RWPE2 (cell line): Measurements from ENCODE around the gene CEP95.
"Not testable (repeated sequence)": the region's sequence is repeated elsewhere in the genome, so short reads cannot be mapped to it uniquely, and the experiment has no call there.

ENCODE experiments used
- ATAC-seq: fragments of 200-7000 bp; cut with Tn5 transposase; 3 replicates; pipeline ENCODE4 v1.9.1; 2021; ENCODE audit warnings: low read depth
- DNase-seq: peaks from one replicate; pipeline ENCODE4 v3.0.0-alpha.2; 2020; ENCODE audit warnings: low spot score
- H3K27ac ChIP-seq: fragments of 450-650 bp; 2 replicates; pipeline ENCODE4 v1.5.1; 2017; ENCODE audit warnings: mild to moderate bottlenecking; ENCODE audit not compliant: poor library complexity, severe bottlenecking
- H3K27me3 ChIP-seq: fragments of 250-450 bp; sonication (Bioruptor Pico); 2 replicates; pipeline ENCODE4 v1.5.1; 2021; ENCODE audit warnings: mild to moderate bottlenecking, moderate library complexity; ENCODE audit not compliant: insufficient read depth, poor library complexity, severe bottlenecking
- H3K36me3 ChIP-seq: fragments of 250-450 bp; sonication (Bioruptor Pico); 2 replicates; pipeline ENCODE4 v1.5.1; 2020; ENCODE audit warnings: low read depth, mild to moderate bottlenecking, moderate library complexity
- H3K4me1 ChIP-seq: fragments of 250-450 bp; sonication (Bioruptor Pico); 2 replicates; pipeline ENCODE4 v1.5.1; 2021; ENCODE audit warnings: mild to moderate bottlenecking, moderate library complexity; ENCODE audit not compliant: insufficient read depth, poor library complexity, severe bottlenecking
- H3K4me3 ChIP-seq: fragments of 250-450 bp; sonication (Bioruptor Pico); 2 replicates; pipeline ENCODE4 v1.5.1; 2021; ENCODE audit warnings: mild to moderate bottlenecking, moderate library complexity; ENCODE audit not compliant: severe bottlenecking
- H3K9me3 ChIP-seq: fragments of 250-450 bp; sonication (Bioruptor Pico); 2 replicates; pipeline ENCODE4 v1.5.1; 2021; ENCODE audit warnings: mild to moderate bottlenecking, moderate library complexity; ENCODE audit not compliant: severe bottlenecking
- CTCF ChIP-seq: fragments of 450-650 bp; IDR thresholded peaks from one replicate; pipeline ENCODE4 v1.5.1; 2017; ENCODE audit warnings: mild to moderate bottlenecking, moderate library complexity; ENCODE audit not compliant: poor library complexity, severe bottlenecking

Gene CEP95

GRCh38 chr17:64506576-64507412 is at the start of gene CEP95:
Gene CEP95 (plus strand): TSS chr17:64506977. CDS start chr17:64507098, 121 bp downstream.
- peaks cover 82% of the 10 kb centered on the region for H3K36me3 ChIP-seq
- peak; percentile 98 for DNase-seq

GRCh38 chr17:64457156-64457555 is 49.6 kb upstream of the CEP95 start:
- Histone ChIP-seq H3K36me3 (no peaks in the 10 kb centered on the region), H3K27ac (no peak overlapping the region), H3K4me3 (no peak overlapping the region), H3K4me1 (no peaks in the 10 kb centered on the region), H3K9me3 (no peaks in the 10 kb centered on the region), H3K27me3 (no peaks in the 10 kb centered on the region)
- no peak for TF ChIP-seq CTCF
- no peak for ATAC-seq
- no peak for DNase-seq

More at GRCh38 chr17:64506576-64507412, at the start of gene CEP95:
- peak within 1 kb of the TSS; percentile 92 for H3K27ac ChIP-seq
- peak; percentile 57 for ATAC-seq
- H3K9me3 ChIP-seq = no peaks in the 10 kb centered on the region
- no peak for TF ChIP-seq CTCF
- H3K27me3 ChIP-seq = no peaks in the 10 kb centered on the region
- peaks cover 25% of the 10 kb centered on the region for H3K4me1 ChIP-seq
- peak within 1 kb of the TSS; percentile 85 for H3K4me3 ChIP-seq

GRCh38 chr17:64458756-64459155 is 48.0 kb upstream of the CEP95 start:
- Histone ChIP-seq H3K4me1 (no peaks in the 10 kb centered on the region), H3K27me3 (no peaks in the 10 kb centered on the region), H3K4me3 (no peak overlapping the region), H3K27ac (no peak overlapping the region), H3K36me3 (no peaks in the 10 kb centered on the region), H3K9me3 (no peaks in the 10 kb centered on the region)
- no peak for TF ChIP-seq CTCF
- no peak for DNase-seq
- ATAC-seq = no peak

- H3K27ac ChIP-seq = no peak overlapping the region
- H3K4me1 ChIP-seq = no peaks in the 10 kb centered on the region
- no peaks in the 10 kb centered on the region for H3K36me3 ChIP-seq
- DNase-seq (no peak), ATAC-seq (peak; percentile 54)
- H3K27me3 ChIP-seq = no peaks in the 10 kb centered on the region
- no peaks in the 10 kb centered on the region for H3K9me3 ChIP-seq
- H3K4me3 ChIP-seq = no peak overlapping the region
- TF ChIP-seq CTCF = no peak
Measured at GRCh38 chr17:64459284-64459747, 47.5 kb upstream of the CEP95 start.

- not testable (repeated sequence) for H3K27ac ChIP-seq, H3K9me3 ChIP-seq, H3K36me3 ChIP-seq, H3K4me1 ChIP-seq, DNase-seq, H3K27me3 ChIP-seq, ATAC-seq, H3K4me3 ChIP-seq
Measured at GRCh38 chr17:64459818-64460217, 47.0 kb upstream of the CEP95 start.
